ENCODE data around the gene DSG2. TPM values are rescaled to one million over a fixed set of nuclear protein-coding genes. Genes with fewer than 3 reads are reported as not detected.

The DSG2 gene
- total and polyA plus RNA-seq, 2 of the 4 experiments (the other 2 are of a cell fraction) = 1.8 to 2.3 TPM

GRCh38 chr18:31487246-31488015 lies 10.5 kb upstream of the DSG2 start:
- dilution Hi-C loops (cut with HindIII; ENCODE audit: low sequenced_read_pairs, unreplicated experiment) = no loop called here
- H3K9ac ChIP-seq (ENCODE audit: low read depth, low read length) = no peak overlapping the region
- TF ChIP-seq MXI1 (IDR thresholded peaks at IDR 0.05; ENCODE audit: borderline replicate concordance, low read depth, low read length) (no peak), RCOR1 (IDR thresholded peaks at IDR 0.05; ENCODE audit: insufficient replicate concordance, low read length) (no peak), CTCF (conservative IDR thresholded peaks at IDR 0.05; ENCODE audit: low read depth, low read length) (no peak), SMC3 (IDR thresholded peaks at IDR 0.05; ENCODE audit: low read depth, low read length) (no peak), USF2 (IDR thresholded peaks at IDR 0.05; ENCODE audit: low read depth, low read length) (peak; percentile 12; the same call in 1 of the 2 replicates), NFE2L2 (IDR thresholded peaks at IDR 0.05; ENCODE audit: low read depth, low read length) (no peak), BHLHE40 (IDR thresholded peaks at IDR 0.05; ENCODE audit: low read depth, low read length) (no peak), CHD1 (IDR thresholded peaks at IDR 0.05; ENCODE audit: low read depth, low read length) (no peak), MAZ (IDR thresholded peaks at IDR 0.05; ENCODE audit: borderline replicate concordance, low read depth, low read length) (no peak), POLR2A (IDR thresholded peaks at IDR 0.05; ENCODE audit: low read depth, low read length) (no peak), CEBPB (IDR thresholded peaks at IDR 0.05; ENCODE audit: low read depth, low read length) (peak; percentile 31; the same call in 1 of the 2 replicates), RFX5 (IDR thresholded peaks at IDR 0.05; ENCODE audit: low read depth, low read length) (no peak), MAFK (IDR thresholded peaks at IDR 0.05; ENCODE audit: low read depth, low read length) (no peak), FOS (IDR thresholded peaks at IDR 0.05; ENCODE audit: low read depth, low read length) (0 out of 2 replicates have a peak, but pooled peaks have one; percentile 34)
- TF ChIP-seq, protein P1, sequence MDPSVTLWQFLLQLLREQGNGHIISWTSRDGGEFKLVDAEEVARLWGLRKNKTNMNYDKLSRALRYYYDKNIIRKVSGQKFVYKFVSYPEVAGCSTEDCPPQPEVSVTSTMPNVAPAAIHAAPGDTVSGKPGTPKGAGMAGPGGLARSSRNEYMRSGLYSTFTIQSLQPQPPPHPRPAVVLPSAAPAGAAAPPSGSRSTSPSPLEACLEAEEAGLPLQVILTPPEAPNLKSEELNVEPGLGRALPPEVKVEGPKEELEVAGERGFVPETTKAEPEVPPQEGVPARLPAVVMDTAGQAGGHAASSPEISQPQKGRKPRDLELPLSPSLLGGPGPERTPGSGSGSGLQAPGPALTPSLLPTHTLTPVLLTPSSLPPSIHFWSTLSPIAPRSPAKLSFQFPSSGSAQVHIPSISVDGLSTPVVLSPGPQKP (IDR thresholded peaks at IDR 0.05; ENCODE audit: borderline replicate concordance, low read depth, low read length) = no peak

More at GRCh38 chr18:31487246-31488015, 10.5 kb upstream of the DSG2 start:
- ATAC-seq (ENCODE audit: low read depth) (peak; percentile 92), DNase-seq (peak; percentile 88)
- Histone ChIP-seq H3K23ac (ENCODE audit: low read depth, low read length) (no peak overlapping the region), H2BK15ac (ENCODE audit: low read depth, low read length) (no peak overlapping the region), H4K20me1 (ENCODE audit: insufficient read depth, low read length) (no peaks in the 10 kb centered on the region), H3K4ac (ENCODE audit: low read depth, low read length) (no peak overlapping the region), H2AK9ac (replicated peaks; ENCODE audit: low read depth, low read length, poor library complexity) (peak overlapping the region; percentile 13), H2BK120ac (ENCODE audit: low read depth, low read length) (0 out of 2 replicates have a peak overlapping the region, but pooled peaks have one; percentile 22), H3K36me3 (ENCODE audit: control insufficient read depth, insufficient read depth, low read length) (no peaks in the 10 kb centered on the region), H3K79me1 (ENCODE audit: low read depth in 1 of 2, low read length in 2 of 2) (no peaks in the 10 kb centered on the region), H3K9me3 (ENCODE audit: control insufficient read depth, insufficient read depth, low read length) (no peaks in the 10 kb centered on the region), H2AK5ac (ENCODE audit: low read depth, low read length) (no peak overlapping the region), H3K9me1 (ENCODE audit: insufficient read depth, low read length) (no peaks in the 10 kb centered on the region), H3K27me3 (ENCODE audit: control insufficient read depth, insufficient read depth, low read length) (no peaks in the 10 kb centered on the region), H3K18ac (ENCODE audit: low read depth, low read length) (peak overlapping the region; percentile 34; the same call in 1 of the 2 replicates), H3K56ac (ENCODE audit: extremely low read depth, insufficient read depth, low read length) (no peak overlapping the region), H3K27ac (ENCODE audit: insufficient read depth, low read length) (no peak overlapping the region), H3K4me2 (ENCODE audit: low read depth, low read length) (peak overlapping the region; percentile 10; the same call in 1 of the 2 replicates), H4K8ac (ENCODE audit: low read depth in 2 of 2, low read length in 2 of 2) (no peak overlapping the region), H3K4me3 (ENCODE audit: insufficient read depth, low read depth, low read length) (no peak overlapping the region), H2BK20ac (ENCODE audit: low read depth, low read length) (no peak overlapping the region), H2AFZ (replicated peaks; ENCODE audit: low read length, poor library complexity) (peak overlapping the region; percentile 27), H3K14ac (replicated peaks; ENCODE audit: low read depth, low read length) (no peak overlapping the region), H4K91ac (ENCODE audit: insufficient read depth, low read depth, low read length) (no peak overlapping the region), H3K4me1 (ENCODE audit: control insufficient read depth, insufficient read depth, low read length) (0 out of 2 replicates have a peak, but pooled peaks cover 2% of the 10 kb centered on the region), H4K5ac (ENCODE audit: low read depth, low read length) (no peak overlapping the region), H2BK5ac (ENCODE audit: low read depth, low read length, poor library complexity, severe bottlenecking) (no peak overlapping the region)
- in situ Hi-C loops (cut with MboI; ENCODE audit: low sequenced_read_pairs) = no loop called here
- intact Hi-C loops (cut with micrococcal nuclease) = no loop called here
- CTCF ChIA-PET = no interaction called here
- no TSS peak for BruUV-seq (replicated peaks)
- 20% methylated on average over 1 of the region's 9 CpGs; no CpG with 5 or more reads in 1 of the 2 experiments for WGBS, 2 experiments (ENCODE audit: extremely low coverage in 2 of 2, insufficient read length in 1 of 2)
- POLR2A ChIA-PET (ENCODE audit: unreplicated experiment) = no interaction called here

All from IMR-90 (cell line).